ENCODE data around the gene AADACL4.

Gene AADACL4

DNA sequence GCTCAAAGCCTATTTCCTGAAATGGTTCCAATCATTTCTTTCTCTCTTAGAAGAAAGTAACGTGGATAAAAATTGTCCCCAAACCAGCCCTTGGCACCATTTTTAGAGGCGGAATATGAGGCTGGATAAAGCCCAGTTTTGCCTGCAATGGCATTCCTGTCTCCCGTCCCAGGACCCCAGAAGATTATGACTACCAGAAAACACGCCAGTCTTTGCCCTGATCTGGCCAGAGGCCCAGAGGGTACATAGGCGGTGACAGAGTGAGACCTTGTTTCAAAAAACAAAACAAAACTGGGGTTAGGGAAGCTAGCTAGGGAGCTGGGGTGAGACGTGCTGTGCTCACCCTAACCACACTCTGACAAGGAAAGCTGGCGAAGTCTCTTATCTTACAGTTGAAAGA lies at the start of gene AADACL4:
Gene AADACL4 (plus strand): TSS at position 301 of the 400 bp plus-strand sequence. CDS start 462 bp downstream, outside the sequence.
- DNase-seq, result no peak

GRCh38 chr1:12594490-12594889 lies 49.4 kb upstream of the AADACL4 start:
- DNase-seq, result no peak

DNA sequence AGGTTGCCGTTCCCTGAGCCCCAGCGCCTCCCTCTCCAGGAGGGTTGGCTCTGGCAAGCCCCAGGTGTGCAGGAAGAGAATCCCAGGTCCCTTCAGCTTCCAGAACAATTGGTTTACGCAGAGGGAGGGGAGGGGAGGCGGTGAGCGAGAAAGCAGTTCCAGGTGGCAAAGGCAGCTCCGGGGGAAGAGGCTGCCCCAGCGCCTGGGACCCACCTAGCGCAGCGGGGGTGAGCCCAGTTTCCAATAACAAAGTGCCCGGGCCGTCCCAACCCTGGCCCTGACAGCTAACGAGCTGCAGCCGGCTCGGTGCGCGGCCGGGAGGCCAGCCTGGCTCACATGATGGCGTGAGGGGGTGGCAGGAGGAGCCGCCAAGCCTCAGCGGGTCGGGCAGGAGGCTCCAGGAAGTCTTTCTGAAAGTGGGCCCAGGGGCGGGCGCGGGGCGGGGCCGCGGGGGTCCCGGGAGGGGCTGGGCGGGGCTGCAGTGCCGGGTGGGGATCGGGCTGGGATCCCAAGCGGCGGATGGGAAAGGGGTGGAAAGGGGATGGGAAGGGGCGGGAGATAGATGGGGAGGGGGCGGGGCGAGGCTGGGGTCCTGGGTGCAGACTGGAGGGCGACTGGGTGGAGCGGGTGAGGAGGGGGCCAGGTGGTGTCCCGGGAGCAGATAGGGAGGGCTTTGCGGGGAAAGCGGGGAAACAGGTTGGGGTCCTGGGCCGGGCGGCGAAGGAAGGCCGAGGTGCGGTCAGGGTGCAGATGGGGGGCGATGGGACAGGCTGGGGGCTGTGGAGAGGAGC lies 48.7 kb upstream of the AADACL4 start:
- DNase-seq, result peak; percentile 78

DNA sequence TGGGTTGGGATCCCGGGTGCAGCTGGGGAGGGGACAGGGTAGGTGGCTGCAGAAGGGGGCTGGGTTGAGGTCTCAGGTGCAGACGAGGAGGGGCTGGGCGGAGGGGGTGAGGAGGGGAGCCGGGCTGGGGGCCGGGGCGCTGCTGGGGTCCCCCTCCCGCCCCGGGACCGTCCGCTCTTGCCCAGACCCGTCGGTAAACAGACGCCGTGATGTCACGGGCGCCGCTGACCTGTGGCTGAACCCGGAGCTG lies 48.2 kb upstream of the AADACL4 start:
- no peak for DNase-seq

- peak; percentile 98 for DNase-seq
These were observed 47.7 kb upstream of the AADACL4 start for GRCh38 chr1:12596007-12596821.

DNA sequence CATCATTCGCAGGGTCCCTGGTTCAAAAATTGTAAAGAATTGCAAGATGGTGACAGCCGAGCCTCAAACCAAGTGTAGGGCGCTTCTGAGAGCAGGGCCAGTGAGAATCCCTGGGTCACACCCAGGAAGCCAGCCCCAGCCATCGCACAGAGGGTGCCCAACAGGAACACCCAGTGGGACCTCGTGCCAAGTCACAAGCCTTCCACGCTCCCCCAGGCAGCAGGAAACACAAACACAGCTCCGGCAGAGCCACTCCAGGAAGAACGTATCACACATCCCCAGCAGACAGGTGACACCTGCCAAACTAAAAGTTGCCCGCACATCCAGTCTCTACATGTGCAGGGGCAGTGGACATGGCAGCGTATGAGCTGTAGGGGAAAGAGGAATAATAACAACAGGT lies 46.1 kb upstream of the AADACL4 start:
- no peak for DNase-seq

- no peak for DNase-seq
These were observed 44.9 kb upstream of the AADACL4 start for GRCh38 chr1:12598974-12599373.

DNA sequence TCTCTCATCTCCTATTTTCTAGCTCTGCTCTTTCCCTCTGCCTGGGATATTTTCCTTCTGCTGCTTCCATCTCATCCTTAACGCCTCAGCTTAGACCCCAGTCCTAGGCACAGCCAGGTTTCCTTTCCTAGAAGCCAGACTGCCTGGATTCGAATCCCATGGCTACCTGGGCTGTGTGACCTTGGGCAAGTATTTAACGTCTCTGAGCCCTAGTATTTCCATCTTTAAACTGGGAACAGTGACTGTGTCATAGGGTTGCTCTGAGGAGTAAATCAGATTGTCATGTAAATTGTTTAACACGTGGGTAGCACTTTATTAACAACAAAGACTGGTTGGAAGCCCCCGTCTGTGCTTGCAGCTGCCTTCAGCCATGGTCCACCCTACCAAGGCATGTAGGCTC lies 44.2 kb upstream of the AADACL4 start:
- DNase-seq, result no peak

GRCh38 chr1:12600335-12600734 lies 43.5 kb upstream of the AADACL4 start:
- DNase-seq, result no peak

DNA sequence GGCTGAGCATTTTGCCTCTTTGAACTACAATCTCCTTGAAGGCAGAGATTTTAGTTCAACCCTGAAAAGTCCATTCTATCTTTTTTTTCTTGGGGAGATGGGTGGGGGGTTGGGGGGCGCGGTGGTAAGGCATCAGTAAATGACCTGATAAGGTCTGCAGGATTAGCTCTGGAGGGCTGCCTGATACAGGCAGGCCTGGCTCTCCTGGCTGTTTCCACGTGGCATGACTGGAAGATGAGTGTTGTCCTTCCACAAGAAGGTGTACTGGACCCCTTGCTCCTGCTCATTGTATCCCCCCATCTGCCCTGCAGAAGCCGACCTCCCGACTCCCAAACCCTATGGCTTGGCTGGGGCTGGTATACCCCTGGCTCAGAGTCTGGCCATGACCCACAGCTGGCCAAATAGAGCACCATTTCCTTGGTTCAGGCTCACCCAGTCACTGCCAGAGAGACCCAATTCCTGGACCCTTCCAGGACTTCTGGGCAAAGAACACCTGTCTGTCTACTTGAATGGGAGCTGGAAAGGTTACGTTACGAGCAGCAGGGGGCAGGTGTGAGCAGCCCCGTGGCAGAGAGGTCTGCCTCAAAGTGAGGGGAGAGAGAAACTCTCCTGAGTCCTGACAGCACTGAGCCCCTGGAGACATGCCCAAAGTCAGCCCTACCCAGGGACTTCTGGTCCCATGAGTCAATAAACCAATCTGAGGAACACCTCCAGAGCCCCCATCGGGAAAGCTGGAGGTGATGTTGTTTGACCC lies 42.8 kb upstream of the AADACL4 start:
- peak; percentile 34 for DNase-seq

- peak; percentile 68 for DNase-seq
These were observed 41.9 kb upstream of the AADACL4 start for GRCh38 chr1:12601700-12602658.

DNA sequence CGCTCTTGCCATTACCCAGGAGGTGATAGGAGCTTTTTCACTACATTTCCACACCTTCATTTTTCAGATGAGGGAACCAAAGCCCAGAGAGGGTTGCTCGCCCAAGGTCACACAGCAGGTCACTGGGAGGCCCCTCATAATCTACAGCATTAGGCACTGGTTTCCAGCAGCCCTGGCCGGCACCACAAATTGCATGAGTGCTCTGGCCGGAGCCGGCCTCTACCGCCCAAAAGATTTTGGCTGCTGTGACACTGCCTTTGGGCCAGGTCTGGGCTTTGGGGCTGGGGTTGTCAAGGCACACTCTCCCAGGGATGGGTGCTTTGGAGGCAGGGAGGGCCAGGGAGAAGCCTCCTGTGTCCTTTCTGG lies 41.2 kb upstream of the AADACL4 start:
- no peak for DNase-seq

DNA sequence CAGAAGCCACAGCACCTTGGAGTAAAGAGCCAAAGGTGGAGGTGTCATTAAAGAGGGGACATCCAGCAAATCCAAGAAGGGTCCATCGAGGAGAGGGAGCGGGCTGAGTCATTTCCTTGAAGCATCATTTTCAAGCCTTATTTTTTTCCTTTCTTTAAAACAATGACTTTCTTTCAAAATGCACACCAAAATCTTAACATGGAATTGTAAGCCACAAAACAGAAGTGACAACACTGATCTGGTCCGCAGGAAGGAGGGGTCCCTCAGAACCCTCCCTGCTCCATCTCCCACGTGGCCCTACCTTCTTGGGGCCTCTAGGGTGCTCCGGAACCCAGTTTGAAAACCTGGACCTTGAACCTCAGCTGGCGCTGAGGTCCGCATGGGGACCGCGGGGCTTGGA lies 40.7 kb upstream of the AADACL4 start:
- DNase-seq, result no peak

DNA sequence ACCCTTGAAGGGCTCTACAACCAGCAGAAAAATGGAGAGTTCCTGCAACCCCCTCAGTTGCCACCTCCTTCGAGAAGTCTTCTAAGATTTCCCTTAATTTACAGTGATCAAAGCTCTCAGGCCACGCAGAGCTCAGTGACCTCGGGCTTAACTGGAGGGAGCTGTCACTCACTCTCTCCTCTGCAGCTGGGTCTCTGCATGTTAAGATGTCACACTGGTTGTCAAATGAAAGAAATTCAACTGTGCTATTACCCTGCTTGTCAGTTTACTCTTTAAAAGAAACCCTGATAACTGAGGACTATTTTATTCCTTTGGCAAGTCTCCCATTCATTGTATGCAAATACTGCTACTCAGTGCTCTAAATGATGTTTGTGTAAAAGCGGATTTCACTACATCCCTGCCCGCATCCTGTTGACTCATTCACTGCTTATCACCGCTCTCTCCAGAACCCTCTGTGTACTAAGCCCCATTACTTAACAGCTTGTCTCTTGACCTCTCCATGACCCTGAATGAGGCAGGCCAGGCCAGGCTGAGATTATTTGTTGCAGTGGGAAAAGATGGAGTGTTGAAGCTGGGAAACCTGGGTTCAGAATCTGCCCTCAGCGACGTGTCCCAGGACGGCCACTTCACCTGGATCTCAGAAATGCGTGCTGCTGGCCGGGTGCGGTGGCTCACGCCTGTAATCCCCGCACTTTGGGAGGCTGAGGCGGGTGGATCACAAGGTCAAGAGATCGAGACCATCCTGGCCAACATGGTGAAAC lies 39.6 kb upstream of the AADACL4 start:
- peak; percentile 98 for DNase-seq

GRCh38 chr1:12604986-12605385 lies 38.9 kb upstream of the AADACL4 start:
- DNase-seq, result no peak

DNA sequence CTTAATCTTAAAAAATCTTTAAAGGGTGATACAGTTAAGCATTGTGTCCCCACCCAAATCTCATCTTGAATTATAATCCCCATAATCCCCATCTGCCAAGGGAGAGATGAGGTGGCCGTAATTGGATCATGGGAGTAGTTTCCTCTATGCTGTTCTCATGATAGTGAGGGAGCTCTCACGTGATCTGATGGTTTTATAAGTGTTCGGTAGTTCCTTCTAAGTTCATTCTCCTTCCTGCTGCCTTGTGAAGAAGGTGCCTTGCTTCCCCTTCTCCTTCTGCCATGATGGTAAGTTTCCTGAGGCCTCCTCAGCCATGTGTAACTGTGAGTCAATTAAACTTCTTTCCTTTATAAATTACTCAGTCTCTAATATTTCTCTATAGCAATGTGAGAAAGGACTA lies 36.6 kb upstream of the AADACL4 start:
- no peak for DNase-seq

DNA sequence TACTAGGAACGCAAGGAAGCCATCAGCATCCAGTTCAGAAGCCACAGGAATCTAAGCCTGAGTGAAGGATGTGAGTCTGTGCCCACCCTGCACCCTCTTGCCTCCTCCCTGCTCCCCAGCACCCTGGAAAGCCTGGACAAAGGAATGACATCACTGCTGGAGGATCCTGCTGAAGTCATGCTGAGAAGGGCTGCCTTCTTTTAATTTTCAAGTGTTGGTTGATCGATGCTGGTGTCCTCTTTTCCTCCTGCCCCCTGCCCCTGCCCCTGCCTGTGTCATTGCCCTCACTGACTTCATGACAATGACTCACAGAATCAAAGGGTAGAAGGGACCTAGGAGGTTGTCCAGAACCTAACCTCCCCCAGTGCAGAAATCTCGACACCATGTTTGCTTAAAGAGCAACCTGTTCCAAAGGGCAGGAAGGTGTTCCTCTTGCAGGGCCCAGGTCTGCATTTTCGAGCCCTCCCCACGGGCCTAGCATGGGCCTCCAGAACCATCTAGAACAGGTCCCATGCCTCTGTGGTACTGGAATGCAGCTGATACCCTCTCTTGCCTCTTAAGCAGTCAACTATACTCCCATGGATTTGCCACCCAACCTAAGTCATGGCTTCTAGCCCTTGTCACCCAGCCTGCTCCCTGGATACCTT lies 35.5 kb upstream of the AADACL4 start:
- DNase-seq, result peak; percentile 54

GRCh38 chr1:12609469-12610003 lies 34.3 kb upstream of the AADACL4 start:
- DNase-seq, result no peak

DNA sequence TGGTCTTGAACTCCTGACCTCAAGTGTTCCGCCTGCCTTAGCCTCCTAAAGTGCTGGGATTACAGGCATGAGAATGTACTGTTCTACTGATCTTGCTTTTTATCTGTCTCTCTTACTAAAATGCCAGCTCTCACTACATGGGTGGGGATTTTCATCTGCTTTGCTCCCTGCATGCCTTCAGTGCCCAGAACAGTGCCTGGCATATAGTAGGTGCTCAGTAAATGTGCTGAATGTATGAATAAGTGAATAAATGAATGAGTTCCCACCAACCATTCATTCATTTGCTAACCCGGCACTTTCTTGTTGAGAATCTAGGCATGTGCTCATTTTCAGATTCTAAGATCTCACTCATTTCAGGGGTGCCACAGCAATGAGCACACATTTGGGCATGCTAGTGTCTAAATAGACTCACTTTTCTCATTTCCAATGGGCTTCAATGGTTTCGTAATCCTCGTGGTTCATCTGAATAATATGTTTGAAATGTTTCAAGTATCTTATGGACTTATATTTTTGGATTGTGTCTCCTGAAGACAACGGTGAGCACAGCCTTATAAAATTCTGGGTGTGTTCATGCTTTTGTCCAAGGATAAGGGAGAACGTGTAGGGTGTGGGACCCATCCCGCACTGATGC lies 33.5 kb upstream of the AADACL4 start:
- DNase-seq, result no peak

GRCh38 chr1:12610941-12611340 lies 32.9 kb upstream of the AADACL4 start:
- DNase-seq, result no peak

- no peak for DNase-seq
These were observed 30.7 kb upstream of the AADACL4 start for GRCh38 chr1:12613180-12613579.
